Activated B cell treated with CpG ODN at 0.5 μM for 24 hours (primary cell): ENCODE data around the gene TMEM121. TPM values are rescaled to one million over a fixed set of nuclear protein-coding genes. Genes with fewer than 3 reads are reported as not detected.

Experiments
- ATAC-seq: fragments of 200-7000 bp; cut with Tn5 transposase; one replicate; pipeline ENCODE4 v1.10.0; 2021; ENCODE audit warnings: low read depth, mild to moderate bottlenecking, moderate library complexity
- CTCF ChIA-PET: fragments of 350-600 bp; sonication (Branson Sonifier 250); formaldehyde crosslinking; loops from one replicate; lab custom pipeline; 2021; ENCODE audit warnings: antibody characterized with exemption; lab: Charles Lee
- POLR2A ChIA-PET: fragments of 350-600 bp; sonication (Branson Sonifier 250); formaldehyde crosslinking; loops from one replicate; lab custom pipeline; 2021; ENCODE audit warnings: antibody characterized with exemption; lab: Charles Lee
- DNase-seq: peaks from one replicate; pipeline ENCODE4 v3.0.0; 2022
- H3K27ac Mint-ChIP-seq: one replicate; pipeline ENCODE4 v1.8.0; 2020; ENCODE audit warnings: mixed read lengths
- H3K27me3 Mint-ChIP-seq: one replicate; pipeline ENCODE4 v1.8.0; 2021; ENCODE audit warnings: mixed read lengths
- H3K36me3 Mint-ChIP-seq: one replicate; pipeline ENCODE4 v1.8.0; 2021; ENCODE audit warnings: low read depth, mixed read lengths
- H3K4me1 Mint-ChIP-seq: one replicate; pipeline ENCODE4 v1.8.0; 2021; ENCODE audit warnings: mixed read lengths
- H3K4me3 Mint-ChIP-seq: one replicate; pipeline ENCODE4 v1.8.0; 2020; ENCODE audit warnings: mild to moderate bottlenecking, mixed read lengths
- H3K9me3 Mint-ChIP-seq: one replicate; pipeline ENCODE4 v1.8.0; 2020; ENCODE audit warnings: mixed read lengths
- CTCF ChIP-seq: fragments of 200-600 bp; IDR thresholded peaks from one replicate; pipeline ENCODE4 v1.8.0; 2022; ENCODE audit warnings: antibody characterized with exemption, mild to moderate bottlenecking
- intact Hi-C: fragments of 100-400 bp; cut with micrococcal nuclease; formaldehyde crosslinking; loops from one replicate; pipeline ENCODE4 v1.15.1; 2024
- total RNA-seq: library from RNA; stranded (reverse); gene quantifications from 2 replicates; pipeline ENCODE4 v1.2.3, GENCODE V29; 2022

TMEM121 gene
- total RNA-seq, 1 donor from 2014 or later, result 1.6 TPM

- no peak overlapping the region for H3K27ac Mint-ChIP-seq
- peaks cover 44% of the 10 kb centered on the region for H3K4me1 Mint-ChIP-seq
- DNase-seq, result peak; percentile 82
- CTCF ChIA-PET, result interaction anchor here (0.6 to 1.6 kb wide), 7 partner anchors 38 to 328 kb away, joined by 3 to 15 read pairs (median 4); no protein-coding TSS in a partner anchor
- POLR2A ChIA-PET, result interaction anchor here (0.6 to 1.7 kb wide), 3 partner anchors 119 to 507 kb away, joined by 3 to 4 read pairs (median 3); partner anchors contain the start of gene CDCA4
- H3K9me3 Mint-ChIP-seq, result no peaks in the 10 kb centered on the region
- TF ChIP-seq CTCF, result no peak
- peaks cover 4% of the 10 kb centered on the region for H3K27me3 Mint-ChIP-seq
- H3K4me3 Mint-ChIP-seq, result peak overlapping the region; percentile 68
- intact Hi-C loops, result loop anchor here (1.0 kb wide), 5 partner anchors 38 to 438 kb away; no protein-coding TSS in a partner anchor
- peak; percentile 47 for ATAC-seq
- no peaks in the 10 kb centered on the region for H3K36me3 Mint-ChIP-seq
These were observed 1.6 kb downstream of the TMEM121 start for GRCh38 chr14:105527826-105528585.

GRCh38 chr14:105528586-105529318 lies 2.4 kb downstream of the TMEM121 start:
- no peak overlapping the region for H3K27ac Mint-ChIP-seq
- H3K27me3 Mint-ChIP-seq, result peaks cover 4% of the 10 kb centered on the region
- ATAC-seq (no peak), DNase-seq (no peak)
- TF ChIP-seq CTCF, result no peak
- peaks cover 52% of the 10 kb centered on the region for H3K4me1 Mint-ChIP-seq
- H3K4me3 Mint-ChIP-seq, result peak overlapping the region; percentile 83
- POLR2A ChIA-PET, result interaction anchor here (1.3 to 1.7 kb wide), 2 partner anchors 158 to 508 kb away, joined by 3 to 4 read pairs; partner anchors contain the start of gene CDCA4
- intact Hi-C loops, result loop anchor here (1.0 kb wide), 5 partner anchors 38 to 438 kb away; no protein-coding TSS in a partner anchor
- CTCF ChIA-PET, result interaction anchor here (0.6 to 1.6 kb wide), 6 partner anchors 39 to 328 kb away, joined by 3 to 15 read pairs (median 4); no protein-coding TSS in a partner anchor
- H3K9me3 Mint-ChIP-seq, result no peaks in the 10 kb centered on the region
- no peaks in the 10 kb centered on the region for H3K36me3 Mint-ChIP-seq

GRCh38 chr14:105529319-105529568 lies 2.9 kb downstream of the TMEM121 start:
- H3K9me3 Mint-ChIP-seq, result no peaks in the 10 kb centered on the region
- peak overlapping the region; percentile 83 for H3K4me3 Mint-ChIP-seq
- peaks cover 4% of the 10 kb centered on the region for H3K27me3 Mint-ChIP-seq
- peaks cover 56% of the 10 kb centered on the region for H3K4me1 Mint-ChIP-seq
- DNase-seq, result no peak
- ChIA-PET POLR2A (no interaction called here), CTCF (interaction anchor here (1.6 kb wide), 1 partner anchor 48 kb away, joined by 5 read pairs; no protein-coding TSS in a partner anchor)
- intact Hi-C loops, result no loop called here
- H3K27ac Mint-ChIP-seq, result no peak overlapping the region
- TF ChIP-seq CTCF, result no peak
- ATAC-seq, result no peak
- no peaks in the 10 kb centered on the region for H3K36me3 Mint-ChIP-seq

- intact Hi-C loops, result loop anchor here (10.0 kb wide), 2 partner anchors 415 to 845 kb away; no protein-coding TSS in a partner anchor
- peaks cover 56% of the 10 kb centered on the region for H3K4me1 Mint-ChIP-seq
- ATAC-seq (no peak), DNase-seq (no peak)
- ChIA-PET CTCF (interaction anchor here (1.1 to 1.6 kb wide), 2 partner anchors 49 to 439 kb away, joined by 4 to 5 read pairs; no protein-coding TSS in a partner anchor), POLR2A (no interaction called here)
- H3K4me3 Mint-ChIP-seq, result peak overlapping the region; percentile 83
- no peaks in the 10 kb centered on the region for H3K36me3 Mint-ChIP-seq
- H3K9me3 Mint-ChIP-seq, result no peaks in the 10 kb centered on the region
- H3K27ac Mint-ChIP-seq, result peak overlapping the region; percentile 18
- H3K27me3 Mint-ChIP-seq, result peaks cover 4% of the 10 kb centered on the region
- TF ChIP-seq CTCF, result no peak
These were observed 3.3 kb downstream of the TMEM121 start for GRCh38 chr14:105529569-105530284.
